HG03175 (cell line): ENCODE data around the gene ZFHX2.
"Not testable (repeated sequence)": the region's sequence is repeated elsewhere in the genome, so short reads cannot be mapped to it uniquely, and the experiment has no call there.

ENCODE experiments used
- ATAC-seq: cut with Tn5 transposase; IDR thresholded peaks from one replicate; pipeline ENCODE4 v1.9.1; 2021; ENCODE audit warnings: mild to moderate bottlenecking, moderate library complexity; ENCODE audit not compliant: unreplicated experiment

Gene ZFHX2

GRCh38 chr14:23544511-23545447, 6.8 kb downstream of the ZFHX2 start:
- no peak for ATAC-seq

- no peak for ATAC-seq
Observed at GRCh38 chr14:23543403-23543802, 8.2 kb downstream of the ZFHX2 start.

- no peak for ATAC-seq
Observed at GRCh38 chr14:23542261-23542660, 9.3 kb downstream of the ZFHX2 start.

- no peak for ATAC-seq
Observed at GRCh38 chr14:23540141-23540469, 11.5 kb downstream of the ZFHX2 start.

- ATAC-seq, result no peak
Observed at GRCh38 chr14:23539248-23540140, 12.1 kb downstream of the ZFHX2 start.

GRCh38 chr14:23538785-23539184, 12.8 kb downstream of the ZFHX2 start:
- no peak for ATAC-seq

GRCh38 chr14:23538050-23538718, 13.4 kb downstream of the ZFHX2 start:
- ATAC-seq, result no peak

- no peak for ATAC-seq
Observed at GRCh38 chr14:23537351-23538049, 14.1 kb downstream of the ZFHX2 start.

GRCh38 chr14:23536906-23537305, 14.7 kb downstream of the ZFHX2 start:
- ATAC-seq, result not testable (repeated sequence)

GRCh38 chr14:23536494-23536893, 15.1 kb downstream of the ZFHX2 start:
- no peak for ATAC-seq

- no peak for ATAC-seq
Observed at GRCh38 chr14:23535943-23536342, 15.6 kb downstream of the ZFHX2 start.

GRCh38 chr14:23533652-23534435, 17.7 kb downstream of the ZFHX2 start:
- ATAC-seq, result no peak

GRCh38 chr14:23532658-23533057, 18.9 kb downstream of the ZFHX2 start:
- no peak for ATAC-seq

GRCh38 chr14:23531391-23531790, 20.2 kb downstream of the ZFHX2 start:
- no peak for ATAC-seq

- no peak for ATAC-seq
Observed at GRCh38 chr14:23530375-23531055, 21.1 kb downstream of the ZFHX2 start.

GRCh38 chr14:23529016-23529415, 22.5 kb downstream of the ZFHX2 start:
- ATAC-seq, result no peak

- ATAC-seq, result no peak
Observed at GRCh38 chr14:23528555-23528954, 23.0 kb downstream of the ZFHX2 start.

- no peak for ATAC-seq
Observed at GRCh38 chr14:23525611-23526010, 26.0 kb downstream of the ZFHX2 start.

- no peak for ATAC-seq
Observed at GRCh38 chr14:23524954-23525353, 26.6 kb downstream of the ZFHX2 start.
